K562 (cell line): Measurements from ENCODE around the gene PLEKHM3. TPM values are rescaled to one million over a fixed set of nuclear protein-coding genes. Genes with fewer than 3 reads are reported as not detected.

Experiments used
- ATAC-seq: fragments of 200-7000 bp; cut with Tn5 transposase; 3 replicates; pipeline ENCODE4 v1.9.1; 2020; ENCODE audit warnings: moderate library complexity
- BruUV-seq: library from RNA; stranded (reverse); fragments of 400-500 nt; replicated peaks from 2 replicates; lab custom pipeline; 2021; lab: Mats Ljungman, UMichigan
- CTCF ChIA-PET: fragments of 300-600 bp; formaldehyde crosslinking; extraction: SDS; loops from one replicate; lab custom pipeline; 2021; ENCODE audit warnings: low intra/inter-chr PET ratio; lab: Yijun Ruan, JAX
- POLR2A ChIA-PET: fragments of 300-600, 350-650 bp; sonication (Branson Sonifier 250); formaldehyde crosslinking; extraction: SDS; loops from one replicate; lab custom pipeline; 2021; ENCODE audit warnings: antibody characterized with exemption, inconsistent platforms; lab: Yijun Ruan, JAX
- DNase-seq, 4 experiments: peaks; one replicate each; pipeline versions ENCODE4 v3.0.0 to v3.0.0-alpha.2; 2011 to 2018; ENCODE audit warnings: low spot score in 3 of 4, mixed read lengths in 3 of 4; ENCODE audit errors: extremely low read depth in 1 of 4
- FAIRE-seq: peaks from 2 replicates; lab custom pipeline; 2011; peaks lifted over from hg19 to GRCh38; lab: Jason Lieb, UNC
- H2AFZ ChIP-seq: 2 replicates; pipeline ENCODE4 v1.6.0; 2011; ENCODE audit warnings: low read depth, low read length, control low read depth, inconsistent platforms
- H3K27ac ChIP-seq: fragments of 200-600 bp; 3 replicates; pipeline ENCODE4 v1.8.0; 2011; ENCODE audit warnings: low read depth, mild to moderate bottlenecking, control low read depth, inconsistent platforms, low read length, moderate library complexity, mixed read lengths; ENCODE audit errors: extremely low read depth
- H3K27me3 ChIP-seq, 2 experiments: fragments of 300-600 bp in 1 of 2; 2 replicates in 1 of 2; 3 replicates in 1 of 2; pipeline versions ENCODE4 v1.6.0 to v1.8.0; 2011; ENCODE audit warnings: inconsistent platforms in 2 of 2, low read length in 2 of 2, mild to moderate bottlenecking in 1 of 2, mixed read lengths in 1 of 2, moderate library complexity in 1 of 2; ENCODE audit not compliant: control insufficient read depth in 2 of 2, insufficient read depth in 2 of 2
- H3K36me3 ChIP-seq: fragments of 300-600 bp; 3 replicates; pipeline ENCODE4 v1.8.0; 2011; ENCODE audit warnings: mild to moderate bottlenecking, low read length, inconsistent platforms; ENCODE audit not compliant: control insufficient read depth, insufficient read depth
- H3K4me1 ChIP-seq, 2 experiments: fragments of 200-600 bp in 1 of 2; replicated peaks in 1 of 2; 2 replicates in 1 of 2; 3 replicates in 1 of 2; pipeline versions ENCODE4 v1.5.1 to v1.8.0; 2011; ENCODE audit warnings: inconsistent platforms in 2 of 2, low read length in 2 of 2, mild to moderate bottlenecking in 1 of 2, mixed read lengths in 1 of 2, moderate library complexity in 1 of 2; ENCODE audit not compliant: control insufficient read depth in 2 of 2, insufficient read depth in 2 of 2
- H3K4me2 ChIP-seq: 2 replicates; pipeline ENCODE4 v1.6.1; 2011; ENCODE audit warnings: low read length, control low read depth, inconsistent platforms, mixed read lengths; ENCODE audit not compliant: insufficient read depth
- H3K4me3 ChIP-seq: fragments of 200-600 bp; sonication (generic), shearing (Covaris generic); 2 replicates; pipeline ENCODE4 v1.5.1; 2016; ENCODE audit warnings: control low read depth, inconsistent platforms
- H3K79me2 ChIP-seq: fragments of 200-600 bp; 3 replicates; pipeline ENCODE4 v1.8.0; 2011; ENCODE audit warnings: low read length, inconsistent platforms; ENCODE audit not compliant: control insufficient read depth, insufficient read depth
- H3K9ac ChIP-seq, 2 experiments: 2 replicates each; pipeline versions ENCODE4 v1.6.0 to v1.6.1; 2011; ENCODE audit warnings: low read depth in 2 of 2, low read length in 2 of 2, control low read depth in 1 of 2, inconsistent platforms in 1 of 2, mild to moderate bottlenecking in 1 of 2, mixed read lengths in 1 of 2; ENCODE audit not compliant: insufficient read depth in 1 of 2
- H3K9me1 ChIP-seq: one replicate; pipeline ENCODE4 v1.6.0; 2011; ENCODE audit warnings: inconsistent platforms, mild to moderate bottlenecking, low read length, moderate library complexity; ENCODE audit not compliant: control insufficient read depth, insufficient read depth
- H3K9me3 ChIP-seq: replicated peaks from 2 replicates; pipeline ENCODE4 v1.5.1; 2011; ENCODE audit warnings: low read depth, low read length, inconsistent platforms; ENCODE audit not compliant: control insufficient read depth, insufficient read depth
- H4K20me1 ChIP-seq: replicated peaks from 2 replicates; pipeline ENCODE4 v1.6.1; 2011; ENCODE audit warnings: low read length, inconsistent platforms, mixed read lengths; ENCODE audit not compliant: control insufficient read depth, insufficient read depth
- CCAR2 ChIP-seq: fragments of 200-400 bp; formaldehyde crosslinking; IDR thresholded peaks from 2 replicates; pipeline ENCODE4 v1.6.1; 2017; ENCODE audit warnings: mild to moderate bottlenecking, low read depth, low read length
- CHAMP1 ChIP-seq: fragments of 450-650 bp; IDR thresholded peaks from 2 replicates; pipeline ENCODE4 v1.6.1; 2016; ENCODE audit warnings: mild to moderate bottlenecking
- HDAC3 ChIP-seq: fragments of 450-650 bp; IDR thresholded peaks from 2 replicates; pipeline ENCODE4 v1.6.1; 2018; ENCODE audit warnings: borderline replicate concordance, mild to moderate bottlenecking, moderate library complexity; ENCODE audit not compliant: partially characterized antibody
- IRF2 ChIP-seq: sonication (generic); formaldehyde crosslinking; IDR thresholded peaks from 2 replicates; pipeline ENCODE4 v1.8.1; 2022; ENCODE audit warnings: mild to moderate bottlenecking, missing genetic modification reagents
- KDM1A ChIP-seq, 2 experiments: fragments of 450-650 bp; IDR thresholded peaks; 2 replicates each; pipeline ENCODE4 v1.6.1; 2016; ENCODE audit warnings: mild to moderate bottlenecking in 2 of 2
- KLF10 ChIP-seq: fragments of 250-450 bp; sonication (Bioruptor Pico); IDR thresholded peaks from 2 replicates; pipeline ENCODE4 v1.6.1; 2021; ENCODE audit warnings: matching md5 sums
- MTA2 ChIP-seq: fragments of 450-650 bp; IDR thresholded peaks from 2 replicates; pipeline ENCODE4 v1.6.1; 2016; ENCODE audit warnings: low read depth
- MYBL2 ChIP-seq, 2 experiments: fragments of 450-650 bp in 1 of 2; sonication (generic) in 1 of 2; formaldehyde crosslinking in 1 of 2; IDR thresholded peaks; 2 replicates each; pipeline versions ENCODE4 v1.6.1 to v1.8.1; 2017 to 2022; ENCODE audit warnings: borderline replicate concordance in 1 of 2, inconsistent platforms in 1 of 2, low read depth in 1 of 2, mild to moderate bottlenecking in 1 of 2, missing genetic modification reagents in 1 of 2, moderate library complexity in 1 of 2
- POLR2G ChIP-seq: fragments of 200-400 bp; formaldehyde crosslinking; IDR thresholded peaks from 2 replicates; pipeline ENCODE4 v1.6.1; 2017; ENCODE audit warnings: low read depth, mild to moderate bottlenecking, antibody characterized with exemption, low read length, moderate library complexity
- RNF2 ChIP-seq: sonication (generic); IDR thresholded peaks from 2 replicates; pipeline ENCODE4 v1.6.1; 2016
- SREBF2 ChIP-seq: sonication (generic); formaldehyde crosslinking; IDR thresholded peaks from 2 replicates; pipeline ENCODE4 v1.4.0; 2020; ENCODE audit warnings: mild to moderate bottlenecking, missing genetic modification reagents
- ZNF124 ChIP-seq: sonication (generic); formaldehyde crosslinking; IDR thresholded peaks from 2 replicates; pipeline ENCODE4 v1.8.1; 2022; ENCODE audit warnings: missing genetic modification reagents
- ZNF3 ChIP-seq: fragments of 250-450 bp; sonication (Bioruptor Pico); IDR thresholded peaks from 2 replicates; pipeline ENCODE4 v1.5.0; 2021; ENCODE audit warnings: mild to moderate bottlenecking, moderate library complexity
- ZNF398 ChIP-seq: fragments of 250-450 bp; sonication (Bioruptor Pico); IDR thresholded peaks from 2 replicates; pipeline ENCODE4 v1.8.0; 2021; ENCODE audit warnings: moderate library complexity, mild to moderate bottlenecking, inconsistent platforms
- ZNF592 ChIP-seq: fragments of 450-650 bp; IDR thresholded peaks from 2 replicates; pipeline ENCODE4 v1.6.1; 2017; ENCODE audit warnings: antibody characterized with exemption, mild to moderate bottlenecking
- ZNF668 ChIP-seq: fragments of 250-450 bp; sonication (Bioruptor Pico); IDR thresholded peaks from 2 replicates; pipeline ENCODE4 v1.8.0; 2022; ENCODE audit warnings: mild to moderate bottlenecking, inconsistent platforms
- WGBS: fragments of 100-300 bp; shearing (Covaris generic); methylation state at CpG from one replicate; pipeline ENCODE4 v1.1.6; 2016; ENCODE audit warnings: low coverage, mixed read lengths; ENCODE audit not compliant: insufficient coverage; ENCODE audit errors: missing lambda C conversion rate; 5-methylcytosine and 5-hydroxymethylcytosine counted together
- in situ Hi-C: fragments of 300-500 bp; cut with MboI; formaldehyde crosslinking; loops from 4 replicates; pipeline ENCODE4 v1.15.0; 2018; ENCODE audit warnings: inconsistent platforms, mixed read lengths
- intact Hi-C: fragments of 100-400 bp; cut with micrococcal nuclease; formaldehyde crosslinking; loops from 2 replicates; pipeline ENCODE4 v1.14.2; 2022
- polyA plus RNA-seq, 8 experiments: library from polyadenylated mRNA; depleted of rRNA in 4 of 8; stranded (reverse) in 5 of 8; unstranded in 3 of 8; fragments of >200 nt; fragmentation: Nextera tagmentation in 2 of 8; fragmentation: Illumina TruSeq in 1 of 8; extraction: Ambion mirVana in 2 of 8; extraction: Trizol in 1 of 8; gene quantifications; 2 replicates each; pipeline versions ENCODE4 v1.2.1 to v1.2.3, GENCODE V29; 2011 to 2014; ENCODE audit warnings: inconsistent platforms in 1 of 8, missing spikeins in 1 of 8
- total RNA-seq, 7 experiments: library from RNA; depleted of rRNA in 6 of 7; stranded (reverse); fragments of >200 nt in 6 of 7; fragmentation: Illumina TruSeq in 2 of 7; extraction: Trizol in 2 of 7; gene quantifications; 2 replicates each; pipeline versions ENCODE4 v1.2.1 to v1.2.3, GENCODE V29; 2011 to 2021; ENCODE audit warnings: low replicate concordance in 1 of 7

Gene PLEKHM3
- total and polyA plus RNA-seq, 9 of the 15 experiments (the other 6 are each of a cell fraction or from before 2014, with no cell fraction given), result 0.24 to 1.6 (median 1.0) TPM

- CTCF ChIA-PET, result no interaction called here
- POLR2A ChIA-PET, result interaction anchor here (0.6 kb wide), 1 partner anchor 352 kb away, joined by 4 read pairs; no protein-coding TSS in a partner anchor
- TF ChIP-seq ZNF124 (CRISPR knock-in tag) (no peak), SREBF2 (CRISPR knock-in tag) (no peak), ZNF668 (CRISPR knock-in tag) (no peak), ZNF592 (no peak), MYBL2 (IDR thresholded peaks at IDR 0.05; ENCODE audit: low read depth) (no peak), MYBL2 (CRISPR knock-in tag; IDR thresholded peaks at IDR 0.05; ENCODE audit: borderline replicate concordance) (no peak), MTA2 (no peak), KDM1A (IDR thresholded peaks at IDR 0.05) (no peak), CHAMP1 (no peak), RNF2 (no peak), HDAC3 (no peak), IRF2 (no peak), KLF10 (CRISPR knock-in tag) (no peak), POLR2G (no peak), CCAR2 (no peak), ZNF398 (CRISPR knock-in tag) (no peak), ZNF3 (no peak)
These were observed 172.5 kb downstream of the PLEKHM3 start for GRCh38 chr2:207852791-207853190.

More at GRCh38 chr2:207852791-207853190, 172.5 kb downstream of the PLEKHM3 start:
- Histone ChIP-seq H3K4me1 (no peaks in the 10 kb centered on the region), H3K36me3 (no peaks in the 10 kb centered on the region), H3K79me2 (no peaks in the 10 kb centered on the region), H3K9ac (no peak overlapping the region), H3K9me3 (no peaks in the 10 kb centered on the region), H2AFZ (no peak overlapping the region), H3K27me3 (no peaks in the 10 kb centered on the region), H3K4me3 (no peak overlapping the region), H3K27ac (no peak overlapping the region), H4K20me1 (no peaks in the 10 kb centered on the region), H3K9me1 (no peaks in the 10 kb centered on the region), H3K4me2 (no peak overlapping the region)
- FAIRE-seq (no peak), DNase-seq (no peak), ATAC-seq (no peak)
- BruUV-seq, result no TSS peak
- intact Hi-C loops, result no loop called here
- in situ Hi-C loops, result no loop called here
- WGBS, result 71% methylated on average over 2 of the region's 3 CpGs
